LHCN-M2 (cell line): ENCODE results near the gene ANP32E. TPM values are rescaled to one million over a fixed set of nuclear protein-coding genes. Genes with fewer than 3 reads are reported as not detected.

Source experiments
- DNase-seq: peaks from one replicate; pipeline ENCODE4 v3.0.0-alpha.2; 2012; ENCODE audit warnings: low read depth
- polyA plus RNA-seq: library from polyadenylated mRNA; unstranded; fragments of >200 nt; gene quantifications from one replicate; pipeline ENCODE4 v1.2.1, GENCODE V29; 2012; ENCODE audit warnings: missing spikeins
- total RNA-seq: library from RNA; depleted of rRNA; stranded (reverse); fragments of >200 nt; gene quantifications from 2 replicates; pipeline ENCODE4 v1.2.3, GENCODE V29; 2014; rRNA removed

The ANP32E gene
- 47.1 and 56.7 TPM in 2 replicates for total RNA-seq
- polyA plus RNA-seq: 41.2 TPM

GRCh38 chr1:150235852-150236613, at the start of gene ANP32E:
TSS of gene ANP32E (minus strand) at chr1:150236112. CDS start at chr1:150235786, 326 bp downstream.
- peak; percentile 100 for DNase-seq

- no peak for DNase-seq
Observed at GRCh38 chr1:150283260-150283659, 47.3 kb upstream of the ANP32E start.

- DNase-seq: no peak
Observed at GRCh38 chr1:150282558-150282958, 46.6 kb upstream of the ANP32E start.

- DNase-seq: peak; percentile 98
Observed at GRCh38 chr1:150281758-150282557, 46.0 kb upstream of the ANP32E start, which contains the start of gene CIART. TSS of gene CIART (plus strand) at chr1:150282554. CDS start at chr1:150283268, 714 bp downstream.

- DNase-seq: peak; percentile 72
Observed at GRCh38 chr1:150281221-150281757, 45.4 kb upstream of the ANP32E start.

- DNase-seq: no peak
Observed at GRCh38 chr1:150280138-150280707, 44.3 kb upstream of the ANP32E start.

- no peak for DNase-seq
Observed at GRCh38 chr1:150273311-150273710, 37.4 kb upstream of the ANP32E start.

- no peak for DNase-seq
Observed at GRCh38 chr1:150271291-150271959, 35.5 kb upstream of the ANP32E start.

GRCh38 chr1:150269451-150269850, 33.5 kb upstream of the ANP32E start:
- no peak for DNase-seq

GRCh38 chr1:150268705-150269403, 32.9 kb upstream of the ANP32E start, which contains the start of gene APH1A:
TSS of gene APH1A (minus strand) at chr1:150269016. CDS start at chr1:150268810, 206 bp downstream.
- peak; percentile 97 for DNase-seq

GRCh38 chr1:150268340-150268704, 32.4 kb upstream of the ANP32E start:
- DNase-seq: no peak

GRCh38 chr1:150267896-150268295, 32.0 kb upstream of the ANP32E start:
- DNase-seq: no peak

- DNase-seq: no peak
Observed at GRCh38 chr1:150263549-150263948, 27.6 kb upstream of the ANP32E start.

- no peak for DNase-seq
Observed at GRCh38 chr1:150262388-150263320, 26.7 kb upstream of the ANP32E start.

- no peak for DNase-seq
Observed at GRCh38 chr1:150261367-150261766, 25.5 kb upstream of the ANP32E start.

GRCh38 chr1:150259758-150260669, 24.1 kb upstream of the ANP32E start:
- no peak for DNase-seq

GRCh38 chr1:150259217-150259616, 23.3 kb upstream of the ANP32E start:
- no peak for DNase-seq
